Caki2 (cell line): ENCODE results near the gene CRACR2B. TPM values are rescaled to one million over a fixed set of nuclear protein-coding genes. Genes with fewer than 3 reads are reported as not detected.
A peak's percentile ranks its signal among the peaks of the same experiment; 100 is the strongest.

Source experiments
- DNase-seq: peaks from one replicate; pipeline ENCODE4 v3.0.0-alpha.2; 2015; ENCODE audit warnings: low read depth
- in situ Hi-C: cut with HindIII; loops from 2 replicates; pipeline ENCODE4 v1.10.0; 2016; ENCODE audit warnings: low sequenced_read_pairs, low pct_unique_long_range_greater_than_20kb, mixed read lengths
- total RNA-seq: library from RNA; depleted of rRNA; stranded (reverse); fragments of >200 nt; shearing (Covaris generic); gene quantifications from 2 replicates; pipeline ENCODE4 v1.2.3, GENCODE V29; 2014; ENCODE audit warnings: low replicate concordance

The CRACR2B gene
- total RNA-seq, 1 experiment from 2014 or later: 29.5 TPM

DNA sequence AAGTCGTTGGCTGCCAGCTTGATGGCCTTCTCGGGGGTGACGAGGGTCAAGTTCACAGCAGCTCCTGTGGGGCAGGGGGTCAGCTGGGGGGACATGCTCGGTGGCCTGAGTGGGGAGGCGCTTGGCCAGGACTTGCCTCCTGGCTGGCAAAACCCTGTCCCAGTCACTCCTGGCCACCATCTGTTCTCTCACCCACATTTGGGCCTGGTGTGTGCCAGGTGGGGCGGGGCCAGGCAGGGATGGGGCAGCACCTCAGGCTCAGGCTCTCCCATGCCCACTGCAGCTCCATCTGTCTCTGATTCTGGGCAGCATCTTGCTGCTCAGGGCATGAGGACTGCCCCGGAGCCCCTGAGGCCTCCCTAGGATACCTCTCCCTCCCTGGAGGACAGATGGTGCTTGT is 34.2 kb upstream of the CRACR2B start:
- in situ Hi-C loops: no loop called here
- no peak for DNase-seq

- in situ Hi-C loops: no loop called here
- no peak for DNase-seq
Measured at GRCh38 chr11:794013-794765, 33.5 kb upstream of the CRACR2B start.

DNA sequence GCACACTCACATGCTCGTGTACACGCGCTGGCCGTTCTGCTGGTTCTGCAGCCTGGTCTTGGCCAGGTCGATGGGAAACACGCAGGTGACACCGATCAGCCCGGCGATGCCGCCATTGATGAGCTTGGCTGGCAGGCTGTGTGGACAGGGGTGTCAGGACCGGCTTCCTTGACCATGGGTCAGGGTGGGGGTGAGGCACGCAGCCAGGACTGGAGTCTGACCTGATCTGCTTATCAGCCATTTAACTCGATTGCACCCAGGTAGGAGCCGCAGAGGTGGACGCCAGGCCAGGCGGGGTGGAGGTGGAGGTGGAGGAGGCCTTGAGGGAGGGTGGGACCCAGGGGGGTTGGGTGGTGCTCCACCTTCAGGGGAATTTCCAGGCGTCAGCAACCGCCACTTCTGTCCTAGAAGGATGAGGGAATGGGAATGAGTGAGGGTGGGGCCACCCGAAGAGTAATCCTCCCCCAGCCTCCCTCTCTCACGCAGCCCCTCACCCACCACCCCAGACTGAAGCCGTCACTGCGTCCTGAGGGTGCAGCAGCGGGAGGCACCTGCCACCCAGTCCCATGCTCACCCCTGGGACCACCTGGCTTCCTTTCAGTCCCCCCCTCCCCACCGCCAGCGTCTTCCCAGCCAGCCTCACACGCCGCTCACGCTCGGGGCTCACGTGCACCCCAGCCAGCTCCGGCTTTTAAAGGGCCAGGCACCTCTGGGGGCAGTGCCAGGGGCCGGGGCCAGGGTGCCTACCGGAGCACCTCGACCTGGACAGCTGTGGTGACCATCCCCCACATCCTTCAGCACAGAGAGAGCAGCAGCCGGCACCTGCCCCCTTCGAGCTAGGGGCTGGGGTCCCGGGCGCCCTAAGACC is 32.7 kb upstream of the CRACR2B start:
- in situ Hi-C loops: no loop called here
- no peak for DNase-seq

DNA sequence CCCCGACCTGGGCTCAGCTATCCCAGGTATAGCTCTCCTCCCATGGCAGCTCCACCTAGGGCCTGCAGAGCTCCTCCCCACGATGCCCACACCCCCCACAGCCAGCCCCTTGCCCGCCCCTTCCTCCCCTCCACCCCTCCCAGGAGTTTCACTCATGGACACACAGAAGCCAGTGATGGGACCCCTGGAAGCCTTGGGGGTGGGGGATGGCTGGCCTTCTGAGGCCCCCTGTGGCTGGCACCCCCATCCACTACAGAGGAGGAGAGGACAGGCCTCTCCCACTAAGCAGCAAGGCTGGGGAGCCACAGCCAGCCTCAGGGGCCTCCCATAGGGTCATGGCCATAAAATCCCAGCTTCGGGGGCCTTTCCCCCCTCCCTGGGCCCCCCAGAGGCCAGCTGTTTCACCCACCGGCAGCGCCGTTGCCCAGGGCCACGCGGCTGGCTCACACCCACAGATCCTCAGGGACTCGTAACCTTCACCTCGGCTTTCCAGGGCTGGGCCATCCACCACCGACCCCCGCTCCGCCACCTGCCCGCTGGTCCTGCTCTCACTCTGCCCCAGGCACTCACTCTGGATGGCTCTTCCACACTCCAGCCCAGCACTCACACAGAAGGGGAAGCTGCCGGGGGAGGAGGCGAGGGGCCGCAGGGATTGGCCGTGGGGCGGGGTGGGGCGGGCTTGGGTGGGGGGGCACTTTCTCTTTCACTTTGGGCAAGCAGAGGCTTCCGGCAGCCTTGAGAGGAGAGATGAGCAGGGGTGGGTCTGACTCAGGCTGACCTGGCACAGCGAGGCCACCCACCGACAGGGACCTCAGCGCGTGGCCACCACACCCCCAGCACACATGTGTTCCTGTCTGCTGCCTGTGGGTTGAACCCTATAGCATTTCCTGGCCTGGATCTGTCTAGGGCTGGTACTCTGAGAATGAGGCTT is 31.8 kb upstream of the CRACR2B start:
- DNase-seq: peak; percentile 72

DNA sequence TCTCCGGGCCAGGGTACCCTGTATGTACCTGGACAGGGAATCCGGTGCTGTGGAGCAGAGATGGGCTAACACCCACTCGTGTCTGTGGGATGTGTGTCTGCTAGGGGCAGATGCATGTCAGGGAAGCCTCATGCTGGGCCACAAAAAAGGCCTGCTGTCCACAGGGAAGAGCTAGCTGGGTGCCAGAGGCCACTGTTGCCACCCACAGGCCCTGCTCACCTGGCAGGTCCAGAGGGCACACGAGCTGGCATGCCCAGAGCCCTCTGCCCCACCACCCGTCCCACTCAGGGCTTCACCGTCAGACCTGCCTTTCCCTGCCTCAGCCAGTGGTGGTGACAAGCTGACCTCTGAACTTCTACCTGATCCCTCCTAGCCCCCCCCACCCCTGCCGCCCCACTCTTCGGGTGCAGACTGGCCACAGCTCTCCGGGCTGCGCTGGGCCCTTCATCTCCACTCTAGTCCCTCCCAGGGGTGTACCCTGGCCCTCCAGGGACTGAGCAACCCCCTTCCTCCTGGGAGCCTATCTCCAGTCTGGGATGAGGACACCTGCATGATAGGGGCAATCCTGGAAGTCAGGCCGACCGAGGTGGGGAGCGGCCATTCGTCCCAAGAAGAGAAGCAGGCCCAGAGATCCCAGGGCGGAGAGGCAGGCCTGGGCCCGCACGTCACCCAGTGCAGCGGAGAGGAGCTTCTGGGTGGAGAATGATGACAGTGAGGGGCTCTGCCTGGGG is 31.0 kb upstream of the CRACR2B start:
- in situ Hi-C loops: no loop called here
- no peak for DNase-seq

More for the DNA sequence above, 31.8 kb upstream of the CRACR2B start:
- in situ Hi-C loops: no loop called here

GRCh38 chr11:797296-798092 is 30.2 kb upstream of the CRACR2B start:
- in situ Hi-C loops: no loop called here
- DNase-seq: peak; percentile 81

GRCh38 chr11:798093-798713 is 29.5 kb upstream of the CRACR2B start, which contains the start of gene SLC25A22:
TSS of gene SLC25A22 (minus strand) at chr11:798281. CDS start at chr11:795006, 3,275 bp downstream.
- peak; percentile 72 for DNase-seq

GRCh38 chr11:799641-800316 is 27.9 kb upstream of the CRACR2B start:
- in situ Hi-C loops: no loop called here
- DNase-seq: no peak

More at GRCh38 chr11:798093-798713, 29.5 kb upstream of the CRACR2B start, which contains the start of gene SLC25A22:
- in situ Hi-C loops: no loop called here

DNA sequence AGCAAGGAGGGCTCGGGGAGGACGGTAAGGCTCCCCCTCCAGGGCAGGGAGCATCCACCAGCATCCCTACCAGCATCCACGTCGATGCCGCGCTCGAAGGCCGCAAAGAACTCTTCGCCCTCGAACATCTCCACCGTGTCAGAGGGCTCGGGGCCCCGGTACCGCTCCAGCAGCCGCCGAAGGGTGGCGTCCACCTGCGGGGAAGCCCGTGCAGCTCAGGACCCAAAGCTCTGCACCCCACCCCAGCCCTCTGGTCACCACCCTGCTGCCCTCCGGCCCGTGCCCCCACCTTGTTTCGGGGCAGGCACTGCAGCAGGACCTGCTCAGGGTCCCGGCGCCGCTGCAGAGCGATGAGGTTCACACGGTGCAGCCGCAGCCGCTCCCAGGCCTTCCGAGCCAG is 27.2 kb upstream of the CRACR2B start:
- DNase-seq: no peak
- in situ Hi-C loops: no loop called here

DNA sequence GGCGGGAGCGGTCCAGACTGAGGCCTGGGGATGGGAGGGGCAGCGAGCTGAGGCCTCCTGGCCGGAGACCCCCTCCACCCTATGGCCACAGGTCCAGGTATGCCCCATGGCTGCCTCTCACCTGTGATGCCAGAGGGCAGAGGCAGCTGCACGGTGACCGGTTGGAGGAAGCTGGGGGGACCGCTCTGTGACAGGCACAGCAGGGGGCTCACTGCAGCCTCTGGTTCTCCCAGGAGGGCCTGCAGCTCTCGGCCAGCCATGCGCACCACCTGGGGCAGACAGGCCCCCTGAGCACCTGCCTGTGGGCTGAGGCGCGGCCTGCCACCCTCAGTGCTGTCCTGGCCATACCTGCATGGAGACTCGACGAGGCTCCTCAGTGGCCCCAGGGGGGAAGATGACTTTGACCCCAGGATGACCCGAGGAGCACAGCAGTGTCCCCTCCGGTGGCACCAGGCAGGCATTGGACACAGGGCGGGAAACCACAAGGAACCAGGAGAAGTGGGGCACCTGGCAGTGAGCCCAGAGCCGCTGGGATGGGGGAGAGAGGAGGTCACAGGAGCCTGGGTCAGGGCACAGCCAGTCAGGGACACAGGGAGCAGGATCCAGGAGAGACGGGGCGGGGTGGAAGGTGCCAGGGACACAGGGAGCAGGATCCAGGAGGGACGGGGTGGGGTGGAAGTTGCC is 26.5 kb upstream of the CRACR2B start:
- in situ Hi-C loops: no loop called here
- DNase-seq: no peak

GRCh38 chr11:802018-802617 is 25.6 kb upstream of the CRACR2B start:
- DNase-seq: no peak
- in situ Hi-C loops: no loop called here

- DNase-seq: no peak
- in situ Hi-C loops: no loop called here
Measured at GRCh38 chr11:802693-803466, 24.8 kb upstream of the CRACR2B start.

DNA sequence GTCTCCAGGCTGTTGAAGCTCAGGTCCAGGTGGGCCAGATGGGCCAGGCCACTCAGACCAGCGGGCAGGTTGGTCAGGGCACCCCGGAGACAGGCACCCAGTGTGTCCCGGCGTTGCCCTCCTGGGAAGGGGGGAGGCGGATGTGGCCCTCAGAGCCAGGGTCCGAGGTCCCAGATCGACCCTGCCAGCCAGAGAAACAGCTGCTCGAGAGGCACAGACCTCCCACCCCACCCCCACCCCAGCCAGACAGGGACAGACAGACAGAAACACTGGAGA is 24.3 kb upstream of the CRACR2B start:
- no peak for DNase-seq
- in situ Hi-C loops: no loop called here

DNA sequence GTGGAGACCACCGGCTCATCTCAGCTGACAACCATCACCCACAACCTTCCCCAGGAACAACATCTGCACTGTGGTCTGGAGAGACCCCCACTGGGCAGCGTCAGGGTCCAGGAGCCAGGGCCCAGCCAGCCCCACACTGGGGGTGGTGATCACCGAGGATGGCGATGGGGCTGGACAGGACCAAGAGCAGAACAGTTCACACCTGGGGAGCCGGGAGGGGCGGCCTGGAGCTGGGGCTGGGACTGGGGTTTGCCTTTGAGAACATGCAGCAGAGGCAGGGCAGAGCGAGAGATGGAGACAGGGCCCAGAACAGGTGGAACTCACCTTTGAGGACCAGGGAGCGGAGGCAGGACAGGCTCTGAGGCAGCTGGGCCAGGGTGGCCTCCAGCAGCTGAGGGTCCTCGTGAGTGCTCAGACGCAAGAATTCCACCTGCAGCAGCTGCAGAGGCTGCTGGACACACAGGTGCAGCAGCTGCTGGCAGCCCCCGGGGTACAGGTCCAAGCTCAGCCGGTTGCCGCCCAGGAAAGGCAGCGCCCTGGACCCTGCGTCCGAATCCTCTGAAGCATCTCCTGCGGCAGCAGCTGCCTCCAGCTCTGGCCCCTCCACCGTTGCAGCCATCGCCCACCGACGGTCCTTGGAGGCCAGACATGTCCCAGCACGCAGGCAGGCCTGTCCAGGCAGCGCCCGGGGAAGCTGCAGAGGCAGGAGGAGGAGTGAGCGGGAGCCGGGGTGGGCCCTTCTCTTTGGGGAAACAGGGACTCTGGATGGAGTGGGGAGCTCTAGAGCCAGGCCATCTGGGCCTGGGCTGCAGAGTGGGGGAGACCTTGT is 23.7 kb upstream of the CRACR2B start:
- DNase-seq: no peak
- in situ Hi-C loops: no loop called here
